ENCODE results near the gene MIDN. TPM values are rescaled to one million over a fixed set of nuclear protein-coding genes. Genes with fewer than 3 reads are reported as not detected.

Gene MIDN
- total RNA-seq, 1 experiment from 2014 or later: 286 TPM

DNA sequence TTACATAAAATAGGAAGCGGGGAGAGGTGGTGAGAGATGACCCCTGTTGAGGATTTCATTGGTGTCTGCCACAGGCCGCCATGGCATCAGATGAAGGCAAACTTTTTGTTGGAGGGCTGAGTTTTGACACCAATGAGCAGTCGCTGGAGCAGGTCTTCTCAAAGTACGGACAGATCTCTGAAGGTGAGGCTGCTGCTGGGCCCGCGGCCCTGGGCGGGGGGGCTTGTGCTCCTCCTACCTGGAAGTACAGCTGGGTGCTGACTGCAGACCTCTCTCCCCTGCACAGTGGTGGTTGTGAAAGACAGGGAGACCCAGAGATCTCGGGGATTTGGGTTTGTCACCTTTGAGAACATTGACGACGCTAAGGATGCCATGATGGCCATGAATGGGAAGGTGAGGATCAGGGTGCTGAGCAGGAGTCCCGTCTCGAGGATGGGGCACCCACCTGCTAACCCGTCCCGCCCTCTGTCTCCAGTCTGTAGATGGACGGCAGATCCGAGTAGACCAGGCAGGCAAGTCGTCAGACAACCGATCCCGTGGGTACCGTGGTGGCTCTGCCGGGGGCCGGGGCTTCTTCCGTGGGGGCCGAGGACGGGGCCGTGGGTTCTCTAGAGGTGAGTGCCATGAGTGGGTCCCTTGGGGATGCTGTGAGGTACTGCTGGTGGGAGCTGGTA, 22.6 kb downstream of the MIDN start:
- Histone ChIP-seq H3K23ac (ENCODE audit: insufficient read length, low read depth, low read length) (no peak overlapping the region), H3K4me2 (ENCODE audit: insufficient read depth, insufficient read length, low read length) (no peak overlapping the region), H3K79me2 (ENCODE audit: insufficient read depth, low read length) (peaks cover 4% of the 10 kb centered on the region; the same call in 1 of the 2 replicates), H2AK5ac (ENCODE audit: insufficient read length, low read length) (no peak overlapping the region), H3T11ph (ENCODE audit: low read length) (no peak overlapping the region), H2BK12ac (ENCODE audit: insufficient read length, low read depth, low read length) (no peak overlapping the region), H4K5ac (ENCODE audit: insufficient read length, low read depth, low read length) (no peak overlapping the region), H3K27me3 (ENCODE audit: insufficient read depth, low read length) (no peaks in the 10 kb centered on the region), H3K56ac (ENCODE audit: insufficient read length, low read depth, low read length) (no peak overlapping the region), H3K14ac (ENCODE audit: insufficient read depth, low read length) (no peak overlapping the region), H3K9me3 (ENCODE audit: control insufficient read depth, low read depth, low read length) (no peaks in the 10 kb centered on the region), H2BK5ac (ENCODE audit: insufficient read length, low read length) (no peak overlapping the region), H3K4ac (ENCODE audit: low read depth, low read length) (no peak overlapping the region), H3K27ac (ENCODE audit: insufficient read length, low read depth, low read length) (no peak overlapping the region), H4K91ac (ENCODE audit: insufficient read length, low read depth, low read length) (no peak overlapping the region), H2AFZ (ENCODE audit: low read length) (no peak overlapping the region), H3K18ac (ENCODE audit: insufficient read length, low read depth, low read length) (no peak overlapping the region), H2BK15ac (ENCODE audit: low read depth, low read length) (no peak overlapping the region), H3K79me1 (ENCODE audit: insufficient read depth, low read depth, low read length, poor library complexity, severe bottlenecking) (peaks cover 9% of the 10 kb centered on the region), H4K20me1 (ENCODE audit: control insufficient read depth, insufficient read depth, insufficient read length) (no peaks in the 10 kb centered on the region), H2BK20ac (ENCODE audit: low read depth, low read length, poor library complexity, severe bottlenecking) (no peak overlapping the region), H3K23me2 (ENCODE audit: insufficient read length, low read depth, low read length, poor library complexity, severe bottlenecking) (peaks cover 19% of the 10 kb centered on the region), H3K4me1 (ENCODE audit: insufficient read depth, low read length) (no peaks in the 10 kb centered on the region; the same call in 1 of the 2 replicates), H4K8ac (replicated peaks; ENCODE audit: insufficient read length, low read depth, low read length) (no peak overlapping the region), H2BK120ac (ENCODE audit: low read depth, low read length, poor library complexity, severe bottlenecking) (no peak overlapping the region), H3K9ac (ENCODE audit: extremely low read depth, insufficient read length, low read length) (no peak overlapping the region)
- no peak for DNase-seq
- Mint-ChIP-seq H3K27me3 (ENCODE audit: low read depth) (peaks cover 13% of the 10 kb centered on the region), H3K27ac (peak overlapping the region; percentile 70 to 99 (median 95); a peak in 5 of 7 replicates), H3K9me3 (no peaks in the 10 kb centered on the region), H3K36me3 (ENCODE audit: insufficient read depth in 1 of 3, low read depth in 3 of 3) (peaks cover 36 to 49% (median 46%) of the 10 kb centered on the region in 3 experiments), H3K4me3 (peak overlapping the region; percentile 85 to 90), H3K4me1 (peaks cover 47 to 57% of the 10 kb centered on the region in 2 experiments)
- no CpG with 5 or more reads among the region's 26 CpGs for WGBS (ENCODE audit: extremely low coverage, insufficient read length, low lambda C conversion rate)
- TF ChIP-seq CTCF (conservative IDR thresholded peaks at IDR 0.05): no peak

Measured in H9 (cell line).